Uterus (tissue), 2 donors: ENCODE measurements around the gene TAF1.

ENCODE experiments used
- CTCF ChIP-seq, 4 experiments: fragments of 200-600 bp in 2 of 4; fragments of 450-650 bp in 2 of 4; sonication (generic) in 2 of 4; IDR thresholded peaks; one replicate each; pipeline ENCODE4 v1.5.1; 2016 to 2019; ENCODE audit warnings: antibody characterized with exemption in 4 of 4, mild to moderate bottlenecking in 2 of 4, moderate library complexity in 1 of 4
- POLR2A ChIP-seq, 2 donors: fragments of 450-650 bp; IDR thresholded peaks; one replicate each; pipeline ENCODE4 v1.6.1; 2016; ENCODE audit warnings: antibody characterized with exemption in 2 of 2, mild to moderate bottlenecking in 1 of 2, moderate library complexity in 1 of 2

- TF ChIP-seq CTCF (IDR thresholded peaks at IDR 0.05) (no peak), POLR2A (IDR thresholded peaks at IDR 0.05) (no peak)
Measured at GRCh38 chrX:71514367-71515037, 148.3 kb downstream of the TAF1 start.
